ENCODE data around the gene NPR1. TPM values are rescaled to one million over a fixed set of nuclear protein-coding genes. Genes with fewer than 3 reads are reported as not detected.

The NPR1 gene
- total and polyA plus RNA-seq, 2 experiments from 2014 or later = 3.7 to 9.0 TPM

DNA sequence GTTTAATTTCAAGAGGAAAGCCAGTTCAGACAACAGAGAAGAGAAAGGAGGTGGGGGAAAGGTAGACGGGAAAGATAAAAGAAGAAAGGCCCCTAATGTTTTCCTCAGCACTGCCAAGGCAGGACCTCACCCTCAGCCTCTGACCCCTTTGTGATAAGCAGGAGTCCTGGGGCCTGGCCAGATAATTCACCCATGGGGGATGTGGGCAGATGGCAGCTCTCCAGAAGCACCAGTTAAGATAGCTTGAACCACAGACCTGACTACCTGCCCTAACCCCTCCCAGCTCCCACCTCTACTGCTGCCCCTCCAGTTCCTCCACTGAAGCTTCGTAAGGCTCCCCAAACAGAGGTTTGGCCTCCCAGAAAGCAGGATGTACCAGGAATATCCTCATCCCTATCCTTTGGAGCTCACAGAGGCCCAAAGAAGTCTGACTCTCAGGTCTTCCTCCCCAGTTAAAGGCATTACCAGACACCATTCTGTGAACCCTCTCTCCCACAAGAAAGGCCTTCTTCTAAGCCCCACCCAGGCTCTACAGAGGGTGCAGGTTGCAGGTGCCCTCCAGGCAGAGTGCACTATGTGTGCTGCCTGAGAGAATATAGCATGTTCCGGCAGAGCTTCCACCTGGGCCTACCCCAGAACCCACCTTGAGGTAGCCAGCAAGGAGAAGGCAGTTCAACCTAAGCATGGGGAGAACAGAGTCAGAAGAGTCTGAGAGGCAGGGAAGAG lies 29.2 kb upstream of the NPR1 start (continued):
- TF ChIP-seq, protein P1, sequence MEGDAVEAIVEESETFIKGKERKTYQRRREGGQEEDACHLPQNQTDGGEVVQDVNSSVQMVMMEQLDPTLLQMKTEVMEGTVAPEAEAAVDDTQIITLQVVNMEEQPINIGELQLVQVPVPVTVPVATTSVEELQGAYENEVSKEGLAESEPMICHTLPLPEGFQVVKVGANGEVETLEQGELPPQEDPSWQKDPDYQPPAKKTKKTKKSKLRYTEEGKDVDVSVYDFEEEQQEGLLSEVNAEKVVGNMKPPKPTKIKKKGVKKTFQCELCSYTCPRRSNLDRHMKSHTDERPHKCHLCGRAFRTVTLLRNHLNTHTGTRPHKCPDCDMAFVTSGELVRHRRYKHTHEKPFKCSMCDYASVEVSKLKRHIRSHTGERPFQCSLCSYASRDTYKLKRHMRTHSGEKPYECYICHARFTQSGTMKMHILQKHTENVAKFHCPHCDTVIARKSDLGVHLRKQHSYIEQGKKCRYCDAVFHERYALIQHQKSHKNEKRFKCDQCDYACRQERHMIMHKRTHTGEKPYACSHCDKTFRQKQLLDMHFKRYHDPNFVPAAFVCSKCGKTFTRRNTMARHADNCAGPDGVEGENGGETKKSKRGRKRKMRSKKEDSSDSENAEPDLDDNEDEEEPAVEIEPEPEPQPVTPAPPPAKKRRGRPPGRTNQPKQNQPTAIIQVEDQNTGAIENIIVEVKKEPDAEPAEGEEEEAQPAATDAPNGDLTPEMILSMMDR (conservative IDR thresholded peaks at IDR 0.05; ENCODE audit: low read depth in 2 of 2) = no peak
- TF ChIP-seq CREB1 (CRISPR knock-in tag; IDR thresholded peaks at IDR 0.05; ENCODE audit: low read depth) (no peak), ETS1 (IDR thresholded peaks at IDR 0.05) (no peak)

GRCh38 chr1:153649863-153650235 lies 28.6 kb upstream of the NPR1 start:
- ATAC-seq (no peak), DNase-seq (ENCODE audit: low spot score) (no peak)
- Mint-ChIP-seq H3K9me3 (no peaks in the 10 kb centered on the region), H3K4me1 (peaks cover 6% of the 10 kb centered on the region), H3K27me3 (ENCODE audit: insufficient read depth, low read depth, poor library complexity) (peaks cover 12% of the 10 kb centered on the region), H3K4me3 (no peak overlapping the region), H3K36me3 (ENCODE audit: low read depth) (peaks cover 19% of the 10 kb centered on the region), H3K27ac (no peak overlapping the region)
- no peak overlapping the region for H2AFZ ChIP-seq
- H3K36me3 ChIP-seq (ENCODE audit: insufficient read depth) = peaks cover 9% of the 10 kb centered on the region
- no peaks in the 10 kb centered on the region for H3K9me2 ChIP-seq (ENCODE audit: insufficient read depth)
- H3K4me2 ChIP-seq = no peak overlapping the region
- H3K4me1 ChIP-seq (ENCODE audit: insufficient read depth) = no peaks in the 10 kb centered on the region
- TF ChIP-seq ZNF462 (CRISPR knock-in tag; IDR thresholded peaks at IDR 0.05) = no peak
- peaks cover 14% of the 10 kb centered on the region for H4K20me1 ChIP-seq (replicated peaks; ENCODE audit: insufficient read depth)
- no peaks in the 10 kb centered on the region for H3K79me2 ChIP-seq (replicated peaks; ENCODE audit: insufficient read depth)
- H3K4me3 ChIP-seq = no peak overlapping the region
- no peak overlapping the region for H3K27ac ChIP-seq (ENCODE audit: low read depth)
- H3K27me3 ChIP-seq (ENCODE audit: insufficient read depth) = no peaks in the 10 kb centered on the region
- H3F3A ChIP-seq (replicated peaks; ENCODE audit: low read depth) = peaks cover 24% of the 10 kb centered on the region

Measured in GM23338 (cell line).